Measurements from ENCODE around the gene SH3PXD2A. TPM values are rescaled to one million over a fixed set of nuclear protein-coding genes. Genes with fewer than 3 reads are reported as not detected.

SH3PXD2A gene
- 3.4 and 4.1 TPM in 2 replicates for total RNA-seq (2014; rRNA removed; shearing (Covaris generic))

GRCh38 chr10:103855424-103855823 is at the start of gene SH3PXD2A:
Gene SH3PXD2A, minus strand, starts transcription at chr10:103855576. Its CDS starts 310 bp downstream, at chr10:103855266.
- peak; percentile 37 for DNase-seq (ENCODE audit: low read depth)

- no peak for DNase-seq (ENCODE audit: low read depth)
Measured at GRCh38 chr10:103901299-103901698, 45.9 kb upstream of the SH3PXD2A start.

- no peak for DNase-seq (ENCODE audit: low read depth)
Measured at GRCh38 chr10:103899312-103899711, 43.9 kb upstream of the SH3PXD2A start.

GRCh38 chr10:103897241-103897774 is 41.9 kb upstream of the SH3PXD2A start:
- DNase-seq (ENCODE audit: low read depth), result no peak

GRCh38 chr10:103896225-103896624 is 40.8 kb upstream of the SH3PXD2A start:
- peak; percentile 44 for DNase-seq (ENCODE audit: low read depth)

GRCh38 chr10:103895411-103896186 is 40.2 kb upstream of the SH3PXD2A start:
- DNase-seq (ENCODE audit: low read depth), result peak; percentile 66

GRCh38 chr10:103894441-103894864 is 39.1 kb upstream of the SH3PXD2A start:
- DNase-seq (ENCODE audit: low read depth), result no peak

- DNase-seq (ENCODE audit: low read depth), result no peak
Measured at GRCh38 chr10:103893817-103894216, 38.4 kb upstream of the SH3PXD2A start.

GRCh38 chr10:103892181-103892580 is 36.8 kb upstream of the SH3PXD2A start:
- no peak for DNase-seq (ENCODE audit: low read depth)

GRCh38 chr10:103890688-103891087 is 35.3 kb upstream of the SH3PXD2A start:
- DNase-seq (ENCODE audit: low read depth), result no peak

GRCh38 chr10:103890194-103890658 is 34.9 kb upstream of the SH3PXD2A start:
- peak; percentile 41 for DNase-seq (ENCODE audit: low read depth)

- DNase-seq (ENCODE audit: low read depth), result no peak
Measured at GRCh38 chr10:103889121-103889720, 33.8 kb upstream of the SH3PXD2A start.

GRCh38 chr10:103888113-103888841 is 32.9 kb upstream of the SH3PXD2A start:
- DNase-seq (ENCODE audit: low read depth), result peak; percentile 86

GRCh38 chr10:103885617-103886016 is 30.2 kb upstream of the SH3PXD2A start:
- DNase-seq (ENCODE audit: low read depth), result no peak

- peak; percentile 35 for DNase-seq (ENCODE audit: low read depth)
Measured at GRCh38 chr10:103884681-103885139, 29.3 kb upstream of the SH3PXD2A start.

GRCh38 chr10:103882285-103883007 is 27.1 kb upstream of the SH3PXD2A start:
- DNase-seq (ENCODE audit: low read depth), result no peak

GRCh38 chr10:103881416-103882284 is 26.3 kb upstream of the SH3PXD2A start:
- DNase-seq (ENCODE audit: low read depth), result no peak

GRCh38 chr10:103879831-103880230 is 24.5 kb upstream of the SH3PXD2A start:
- no peak for DNase-seq (ENCODE audit: low read depth)

- DNase-seq (ENCODE audit: low read depth), result no peak
Measured at GRCh38 chr10:103879409-103879808, 24.0 kb upstream of the SH3PXD2A start.

GRCh38 chr10:103877861-103878260 is 22.5 kb upstream of the SH3PXD2A start:
- no peak for DNase-seq (ENCODE audit: low read depth)
